H9 (cell line): ENCODE measurements around the gene IGF2. TPM values are rescaled to one million over a fixed set of nuclear protein-coding genes. Genes with fewer than 3 reads are reported as not detected.

ENCODE experiments used
- DNase-seq: peaks from one replicate; pipeline ENCODE4 v3.0.0-alpha.2; 2017
- H2AFZ ChIP-seq: one replicate; pipeline ENCODE4 v1.6.1; 2013; ENCODE audit warnings: mild to moderate bottlenecking, low read length, control low read depth, moderate library complexity
- H2AK5ac ChIP-seq: 2 replicates; pipeline ENCODE4 v1.6.1; 2013; ENCODE audit warnings: low read length, control low read depth, mixed read lengths; ENCODE audit not compliant: insufficient read length
- H2BK120ac ChIP-seq: one replicate; pipeline ENCODE4 v1.6.1; 2013; ENCODE audit warnings: low read depth, mild to moderate bottlenecking, low read length, control low read depth, inconsistent platforms; ENCODE audit not compliant: poor library complexity, severe bottlenecking
- H2BK12ac ChIP-seq: 2 replicates; pipeline ENCODE4 v1.6.1; 2013; ENCODE audit warnings: low read length, control low read depth, mixed read lengths, low read depth; ENCODE audit not compliant: insufficient read length
- H2BK15ac ChIP-seq: 2 replicates; pipeline ENCODE4 v1.6.1; 2013; ENCODE audit warnings: low read depth, low read length, control low read depth
- H2BK20ac ChIP-seq: one replicate; pipeline ENCODE4 v1.6.1; 2013; ENCODE audit warnings: low read depth, mild to moderate bottlenecking, low read length, control low read depth, inconsistent platforms; ENCODE audit not compliant: poor library complexity, severe bottlenecking
- H2BK5ac ChIP-seq: 2 replicates; pipeline ENCODE4 v1.6.1; 2013; ENCODE audit warnings: low read length, control low read depth, mixed read lengths; ENCODE audit not compliant: insufficient read length
- H3K14ac ChIP-seq: 2 replicates; pipeline ENCODE4 v1.6.1; 2013; ENCODE audit warnings: low read length, control low read depth; ENCODE audit not compliant: insufficient read depth
- H3K18ac ChIP-seq: 2 replicates; pipeline ENCODE4 v1.6.1; 2013; ENCODE audit warnings: low read depth, mild to moderate bottlenecking, mixed read lengths, low read length, control low read depth; ENCODE audit not compliant: insufficient read length
- H3K23ac ChIP-seq: 2 replicates; pipeline ENCODE4 v1.6.1; 2013; ENCODE audit warnings: low read length, control low read depth, mixed read lengths, low read depth; ENCODE audit not compliant: insufficient read length
- H3K23me2 ChIP-seq: 2 replicates; pipeline ENCODE4 v1.6.1; 2013; ENCODE audit warnings: low read depth, mild to moderate bottlenecking, mixed read lengths, low read length, control low read depth; ENCODE audit not compliant: insufficient read length, poor library complexity, severe bottlenecking
- H3K27ac ChIP-seq: 2 replicates; pipeline ENCODE4 v1.5.1; 2013; ENCODE audit warnings: low read length, control low read depth, mixed read lengths, low read depth; ENCODE audit not compliant: insufficient read length
- H3K27me3 ChIP-seq: 2 replicates; pipeline ENCODE4 v1.6.1; 2013; ENCODE audit warnings: low read length, control low read depth, inconsistent platforms; ENCODE audit not compliant: insufficient read depth
- H3K4ac ChIP-seq: 2 replicates; pipeline ENCODE4 v1.6.1; 2013; ENCODE audit warnings: low read depth, mild to moderate bottlenecking, control low read depth, inconsistent platforms, low read length, moderate library complexity
- H3K4me1 ChIP-seq: 2 replicates; pipeline ENCODE4 v1.6.1; 2013; ENCODE audit warnings: low read length, control low read depth, inconsistent platforms; ENCODE audit not compliant: insufficient read depth
- H3K4me2 ChIP-seq: 2 replicates; pipeline ENCODE4 v1.6.1; 2013; ENCODE audit warnings: low read length, control low read depth, mixed read lengths; ENCODE audit not compliant: insufficient read length, insufficient read depth
- H3K56ac ChIP-seq: 2 replicates; pipeline ENCODE4 v1.6.1; 2013; ENCODE audit warnings: low read depth, mild to moderate bottlenecking, mixed read lengths, low read length, control low read depth; ENCODE audit not compliant: insufficient read length
- H3K79me1 ChIP-seq: 2 replicates; pipeline ENCODE4 v1.6.1; 2013; ENCODE audit warnings: low read depth, mild to moderate bottlenecking, moderate library complexity, low read length, control low read depth, inconsistent platforms; ENCODE audit not compliant: insufficient read depth, poor library complexity, severe bottlenecking
- H3K79me2 ChIP-seq: 2 replicates; pipeline ENCODE4 v1.6.1; 2013; ENCODE audit warnings: low read length, control low read depth, inconsistent platforms; ENCODE audit not compliant: insufficient read depth
- H3K9ac ChIP-seq: 2 replicates; pipeline ENCODE4 v1.6.1; 2013; ENCODE audit warnings: low read length, control low read depth, mixed read lengths; ENCODE audit not compliant: insufficient read length; ENCODE audit errors: extremely low read depth
- H3K9me3 ChIP-seq: one replicate; pipeline ENCODE4 v1.6.1; 2013; ENCODE audit warnings: low read depth, low read length, inconsistent platforms; ENCODE audit not compliant: control insufficient read depth
- H3T11ph ChIP-seq: one replicate; pipeline ENCODE4 v1.6.1; 2013; ENCODE audit warnings: mild to moderate bottlenecking, low read length, control low read depth, inconsistent platforms
- H4K20me1 ChIP-seq: one replicate; pipeline ENCODE4 v1.6.1; 2013; ENCODE audit not compliant: control insufficient read depth, insufficient read length, insufficient read depth
- H4K5ac ChIP-seq: 2 replicates; pipeline ENCODE4 v1.6.1; 2013; ENCODE audit warnings: low read depth, mild to moderate bottlenecking, mixed read lengths, low read length, control low read depth; ENCODE audit not compliant: insufficient read length
- H4K8ac ChIP-seq: replicated peaks from 2 replicates; pipeline ENCODE4 v1.6.1; 2013; ENCODE audit warnings: low read length, control low read depth, mixed read lengths, low read depth; ENCODE audit not compliant: insufficient read length
- H4K91ac ChIP-seq: 2 replicates; pipeline ENCODE4 v1.6.1; 2013; ENCODE audit warnings: low read depth, mild to moderate bottlenecking, moderate library complexity, mixed read lengths, low read length, control low read depth; ENCODE audit not compliant: insufficient read length
- H3K27ac Mint-ChIP-seq, 3 experiments: 2 replicates in 2 of 3; 3 replicates in 1 of 3; pipeline ENCODE4 v1.8.0; 2020 to 2021; ENCODE audit warnings: mixed read lengths in 3 of 3, mild to moderate bottlenecking in 1 of 3, moderate library complexity in 1 of 3
- H3K27me3 Mint-ChIP-seq: 2 replicates; pipeline ENCODE4 v1.8.0; 2021; ENCODE audit warnings: low read depth, mild to moderate bottlenecking, moderate library complexity, mixed read lengths
- H3K36me3 Mint-ChIP-seq, 3 experiments: 2 replicates in 2 of 3; 3 replicates in 1 of 3; pipeline ENCODE4 v1.8.0; 2020 to 2021; ENCODE audit warnings: low read depth in 3 of 3, mixed read lengths in 3 of 3; ENCODE audit not compliant: insufficient read depth in 1 of 3
- H3K4me1 Mint-ChIP-seq, 2 experiments: 2 replicates each; pipeline ENCODE4 v1.8.0; 2020; ENCODE audit warnings: mixed read lengths in 2 of 2
- H3K4me3 Mint-ChIP-seq, 2 experiments: 2 replicates in 1 of 2; 3 replicates in 1 of 2; pipeline ENCODE4 v1.8.0; 2020 to 2021; ENCODE audit warnings: mild to moderate bottlenecking in 2 of 2, mixed read lengths in 2 of 2, moderate library complexity in 1 of 2
- H3K9me3 Mint-ChIP-seq, 2 experiments: 2 replicates in 1 of 2; 3 replicates in 1 of 2; pipeline ENCODE4 v1.8.0; 2020; ENCODE audit warnings: mild to moderate bottlenecking in 2 of 2, mixed read lengths in 2 of 2, moderate library complexity in 1 of 2
- WGBS: extraction: QIAGEN DNeasy Blood & Tissue Kit; methylation state at CpG from one replicate; pipeline ENCODE4 v1.1.7; 2013; ENCODE audit warnings: missing lambda C conversion rate, low lambda C conversion rate, mixed read lengths; ENCODE audit not compliant: insufficient read length; ENCODE audit errors: extremely low coverage; 5-methylcytosine and 5-hydroxymethylcytosine counted together
- total RNA-seq: library from RNA; stranded (reverse); gene quantifications from 2 replicates; pipeline ENCODE4 v1.2.1, GENCODE V29; 2021
- TF ChIP-seq, protein P1 (sequence below): fragments of 200-600 bp; sonication (generic); conservative IDR thresholded peaks from 3 replicates; pipeline ENCODE4 v1.8.0; 2021; ENCODE audit warnings: antibody characterized with exemption, mild to moderate bottlenecking

The IGF2 gene
- total RNA-seq, 1 experiment from 2014 or later = 2.8 TPM

DNA sequence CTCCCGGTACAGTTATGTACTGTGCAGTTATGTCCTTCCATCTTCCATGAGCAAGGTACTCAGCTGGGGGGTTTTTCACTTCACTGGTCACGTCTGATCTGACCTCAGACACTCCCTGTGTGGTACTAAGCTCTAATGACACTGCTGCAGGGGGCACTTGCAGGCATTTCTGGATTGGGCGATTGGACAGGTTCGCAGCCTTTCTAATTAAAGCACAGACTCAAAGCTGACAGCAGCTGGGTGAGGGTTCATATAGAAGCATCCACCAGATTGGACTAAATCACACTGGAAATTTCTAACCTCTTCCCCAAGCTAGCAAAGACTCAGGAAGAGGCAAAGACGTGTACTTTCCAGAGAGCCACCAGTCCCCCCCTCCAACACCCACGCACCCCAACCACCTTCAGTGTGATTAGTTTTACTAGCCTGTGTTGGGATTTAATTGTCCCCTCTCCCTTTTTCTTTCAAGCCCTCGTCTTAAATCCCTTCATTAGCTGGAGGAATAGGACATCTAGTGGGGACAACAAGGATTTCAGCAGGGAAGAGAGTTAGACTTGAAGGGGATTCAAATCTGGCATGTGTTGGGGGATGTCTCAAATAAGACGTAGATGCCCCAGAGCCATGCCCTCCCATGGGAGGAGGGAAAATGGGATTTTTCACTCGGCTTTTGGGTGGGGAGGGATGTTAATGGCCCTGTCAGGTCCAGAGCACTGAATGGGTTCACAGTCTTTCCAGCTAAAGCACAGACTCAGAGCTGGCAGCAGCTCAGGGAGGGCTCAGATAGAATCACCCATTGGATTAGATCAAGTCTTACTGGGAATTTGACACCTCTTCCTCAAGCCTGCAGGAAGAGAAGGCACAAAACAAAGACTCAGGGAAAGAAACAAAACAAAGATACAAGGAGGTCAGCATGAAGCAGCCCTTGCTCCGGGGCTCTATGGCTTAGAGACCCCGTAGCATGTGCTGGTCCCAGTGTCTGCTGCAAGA, 11.0 kb upstream of the IGF2 start:
- Histone ChIP-seq H2BK15ac (no peak overlapping the region), H2BK12ac (no peak overlapping the region), H3K14ac (no peak overlapping the region), H3K23me2 (no peaks in the 10 kb centered on the region), H3K4me2 (no peak overlapping the region), H2AK5ac (no peak overlapping the region), H4K5ac (no peak overlapping the region), H2BK120ac (no peak overlapping the region), H3K9me3 (no peaks in the 10 kb centered on the region), H2AFZ (no peak overlapping the region), H4K8ac (no peak overlapping the region), H2BK5ac (no peak overlapping the region), H2BK20ac (no peak overlapping the region), H3K23ac (no peak overlapping the region), H3K56ac (no peak overlapping the region), H3K9ac (no peak overlapping the region), H3K4me1 (no peaks in the 10 kb centered on the region), H3K27me3 (peaks cover 31% of the 10 kb centered on the region), H4K20me1 (no peaks in the 10 kb centered on the region), H3K27ac (no peak overlapping the region), H3K4ac (no peak overlapping the region), H3K79me1 (no peaks in the 10 kb centered on the region), H3K79me2 (no peaks in the 10 kb centered on the region), H4K91ac (no peak overlapping the region), H3K18ac (no peak overlapping the region), H3T11ph (no peak overlapping the region)
- H3K27me3 Mint-ChIP-seq = peaks cover 66% of the 10 kb centered on the region
- H3K27ac Mint-ChIP-seq = no peak overlapping the region
- TF ChIP-seq, protein P1, sequence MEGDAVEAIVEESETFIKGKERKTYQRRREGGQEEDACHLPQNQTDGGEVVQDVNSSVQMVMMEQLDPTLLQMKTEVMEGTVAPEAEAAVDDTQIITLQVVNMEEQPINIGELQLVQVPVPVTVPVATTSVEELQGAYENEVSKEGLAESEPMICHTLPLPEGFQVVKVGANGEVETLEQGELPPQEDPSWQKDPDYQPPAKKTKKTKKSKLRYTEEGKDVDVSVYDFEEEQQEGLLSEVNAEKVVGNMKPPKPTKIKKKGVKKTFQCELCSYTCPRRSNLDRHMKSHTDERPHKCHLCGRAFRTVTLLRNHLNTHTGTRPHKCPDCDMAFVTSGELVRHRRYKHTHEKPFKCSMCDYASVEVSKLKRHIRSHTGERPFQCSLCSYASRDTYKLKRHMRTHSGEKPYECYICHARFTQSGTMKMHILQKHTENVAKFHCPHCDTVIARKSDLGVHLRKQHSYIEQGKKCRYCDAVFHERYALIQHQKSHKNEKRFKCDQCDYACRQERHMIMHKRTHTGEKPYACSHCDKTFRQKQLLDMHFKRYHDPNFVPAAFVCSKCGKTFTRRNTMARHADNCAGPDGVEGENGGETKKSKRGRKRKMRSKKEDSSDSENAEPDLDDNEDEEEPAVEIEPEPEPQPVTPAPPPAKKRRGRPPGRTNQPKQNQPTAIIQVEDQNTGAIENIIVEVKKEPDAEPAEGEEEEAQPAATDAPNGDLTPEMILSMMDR = peak; percentile 77
- WGBS = no CpG with 5 or more reads among the region's 11 CpGs
- no peak overlapping the region; a peak in 1 of 5 replicates for H3K4me3 Mint-ChIP-seq
- peaks cover 21 to 39% of the 10 kb centered on the region in 2 experiments for H3K4me1 Mint-ChIP-seq
- no peaks in the 10 kb centered on the region for H3K9me3 Mint-ChIP-seq
- H3K36me3 Mint-ChIP-seq = no peaks in the 10 kb centered on the region
- no peak for DNase-seq
